K562 treated with DMSO at 1 percent for 24 hours (cell line): ENCODE data around the gene CDC27. TPM values are rescaled to one million over a fixed set of nuclear protein-coding genes. Genes with fewer than 3 reads are reported as not detected.

Experiments used
- total RNA-seq: library from RNA; unstranded; fragments of 300-600 nt; gene quantifications from 2 replicates; pipeline ENCODE4 v1.2.3, GENCODE V29; 2022; ENCODE audit warnings: low read depth; ENCODE audit not compliant: insufficient read depth

CDC27 gene, protein sequence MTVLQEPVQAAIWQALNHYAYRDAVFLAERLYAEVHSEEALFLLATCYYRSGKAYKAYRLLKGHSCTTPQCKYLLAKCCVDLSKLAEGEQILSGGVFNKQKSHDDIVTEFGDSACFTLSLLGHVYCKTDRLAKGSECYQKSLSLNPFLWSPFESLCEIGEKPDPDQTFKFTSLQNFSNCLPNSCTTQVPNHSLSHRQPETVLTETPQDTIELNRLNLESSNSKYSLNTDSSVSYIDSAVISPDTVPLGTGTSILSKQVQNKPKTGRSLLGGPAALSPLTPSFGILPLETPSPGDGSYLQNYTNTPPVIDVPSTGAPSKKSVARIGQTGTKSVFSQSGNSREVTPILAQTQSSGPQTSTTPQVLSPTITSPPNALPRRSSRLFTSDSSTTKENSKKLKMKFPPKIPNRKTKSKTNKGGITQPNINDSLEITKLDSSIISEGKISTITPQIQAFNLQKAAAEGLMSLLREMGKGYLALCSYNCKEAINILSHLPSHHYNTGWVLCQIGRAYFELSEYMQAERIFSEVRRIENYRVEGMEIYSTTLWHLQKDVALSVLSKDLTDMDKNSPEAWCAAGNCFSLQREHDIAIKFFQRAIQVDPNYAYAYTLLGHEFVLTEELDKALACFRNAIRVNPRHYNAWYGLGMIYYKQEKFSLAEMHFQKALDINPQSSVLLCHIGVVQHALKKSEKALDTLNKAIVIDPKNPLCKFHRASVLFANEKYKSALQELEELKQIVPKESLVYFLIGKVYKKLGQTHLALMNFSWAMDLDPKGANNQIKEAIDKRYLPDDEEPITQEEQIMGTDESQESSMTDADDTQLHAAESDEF
- 32.9 and 38.0 TPM in 2 replicates for total RNA-seq

GRCh38 chr17:47188876-47189731 lies at the start of gene CDC27:
Gene CDC27, minus strand, starts transcription at chr17:47189295. Its CDS starts 123 bp downstream, at chr17:47189172.

GRCh38 chr17:47208744-47209488 lies 19.8 kb upstream of the CDC27 start, which contains the start of gene MYL4:
Gene MYL4, plus strand, starts transcription at chr17:47209348. Its CDS starts 75 bp downstream, at chr17:47209423.

Other genes with a start within 250 kb of the CDC27 start
- gene RPRML, start 210.0 kb downstream of the CDC27 start, total RNA-seq: not detected in 2 replicates
- 85.4 and 102 TPM in 2 replicates for gene MYL4, start 20.1 kb upstream of the CDC27 start, total RNA-seq
- gene ITGB3, start 64.5 kb upstream of the CDC27 start, total RNA-seq: 0.60 and 1.1 TPM in 2 replicates
- gene EFCAB13, start 134.7 kb upstream of the CDC27 start, total RNA-seq: 1.4 and 1.9 TPM in 2 replicates